ENCODE data around the gene PRSS21.

Gene PRSS21

DNA sequence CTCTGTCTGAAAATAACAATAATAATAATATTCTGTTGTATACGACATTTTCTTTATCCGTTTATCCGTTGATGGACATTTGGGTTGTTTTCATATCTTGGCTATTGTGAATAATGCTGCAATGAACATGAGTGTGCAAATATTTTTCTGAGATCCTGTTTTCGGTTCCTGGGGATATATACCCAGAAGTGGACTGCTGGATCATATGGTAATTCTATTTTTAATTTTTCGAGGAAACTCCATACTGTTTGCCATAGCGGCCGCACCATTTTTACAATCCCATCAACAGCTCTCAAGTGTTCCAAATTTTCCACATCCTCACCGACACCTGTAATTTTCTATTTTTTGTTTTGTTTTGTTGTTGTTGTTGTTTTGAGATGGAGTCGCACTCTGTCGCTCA, 24.1 kb upstream of the PRSS21 start:
- no peak overlapping the region for H3K4me3 ChIP-seq (ENCODE audit: control insufficient read depth, low read depth, low read length)
- DNase-seq (ENCODE audit: low read depth) = no peak
- TF ChIP-seq, protein P1, sequence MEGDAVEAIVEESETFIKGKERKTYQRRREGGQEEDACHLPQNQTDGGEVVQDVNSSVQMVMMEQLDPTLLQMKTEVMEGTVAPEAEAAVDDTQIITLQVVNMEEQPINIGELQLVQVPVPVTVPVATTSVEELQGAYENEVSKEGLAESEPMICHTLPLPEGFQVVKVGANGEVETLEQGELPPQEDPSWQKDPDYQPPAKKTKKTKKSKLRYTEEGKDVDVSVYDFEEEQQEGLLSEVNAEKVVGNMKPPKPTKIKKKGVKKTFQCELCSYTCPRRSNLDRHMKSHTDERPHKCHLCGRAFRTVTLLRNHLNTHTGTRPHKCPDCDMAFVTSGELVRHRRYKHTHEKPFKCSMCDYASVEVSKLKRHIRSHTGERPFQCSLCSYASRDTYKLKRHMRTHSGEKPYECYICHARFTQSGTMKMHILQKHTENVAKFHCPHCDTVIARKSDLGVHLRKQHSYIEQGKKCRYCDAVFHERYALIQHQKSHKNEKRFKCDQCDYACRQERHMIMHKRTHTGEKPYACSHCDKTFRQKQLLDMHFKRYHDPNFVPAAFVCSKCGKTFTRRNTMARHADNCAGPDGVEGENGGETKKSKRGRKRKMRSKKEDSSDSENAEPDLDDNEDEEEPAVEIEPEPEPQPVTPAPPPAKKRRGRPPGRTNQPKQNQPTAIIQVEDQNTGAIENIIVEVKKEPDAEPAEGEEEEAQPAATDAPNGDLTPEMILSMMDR (IDR thresholded peaks at IDR 0.05; ENCODE audit: control insufficient read depth, insufficient read depth, low read depth, low read length, missing control alignments) = no peak

DNA sequence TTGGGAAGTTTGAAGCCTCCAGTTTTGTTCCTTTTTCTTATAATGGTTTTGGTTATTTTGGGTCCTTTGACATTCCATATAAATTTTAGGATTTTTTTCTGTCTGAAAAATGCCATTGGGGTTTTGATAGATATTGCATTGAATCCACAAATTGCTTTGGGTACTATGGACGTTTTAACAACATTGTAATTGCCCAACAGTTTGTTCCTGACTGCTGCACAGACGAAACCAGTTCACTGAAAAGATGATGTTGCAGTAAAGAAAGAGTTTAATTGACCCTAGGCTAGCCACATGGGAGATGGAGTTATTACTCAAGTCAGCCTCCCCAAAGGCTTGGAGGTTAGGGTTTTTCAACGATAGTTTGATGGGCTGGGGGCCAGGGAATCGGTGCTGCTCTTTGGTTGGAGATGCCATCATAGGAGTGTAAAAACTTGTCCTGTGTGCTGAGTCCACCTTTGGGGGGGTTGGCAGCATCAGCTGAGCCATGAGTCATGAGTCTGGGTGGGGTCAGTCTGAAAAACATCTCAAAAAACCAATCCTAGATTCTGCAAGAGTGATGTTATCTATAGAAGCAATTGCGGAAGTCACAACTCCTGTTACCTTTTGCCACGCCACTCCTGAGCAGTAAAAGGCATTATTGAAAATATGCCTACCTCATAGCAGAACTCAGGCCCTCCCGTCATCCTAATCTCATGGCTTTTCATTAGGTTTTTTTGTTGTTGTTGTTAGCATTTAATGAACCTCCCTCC, 21.5 kb upstream of the PRSS21 start:
- TF ChIP-seq, protein P1 (IDR thresholded peaks at IDR 0.05; ENCODE audit: control insufficient read depth, insufficient read depth, low read depth, low read length, missing control alignments) = no peak
- no peak for DNase-seq (ENCODE audit: low read depth)
- H3K4me3 ChIP-seq (ENCODE audit: control insufficient read depth, low read depth, low read length) = no peak overlapping the region

GRCh38 chr16:2798723-2799204, 18.3 kb upstream of the PRSS21 start:
- TF ChIP-seq, protein P1 (IDR thresholded peaks at IDR 0.05; ENCODE audit: control insufficient read depth, insufficient read depth, low read depth, low read length, missing control alignments) = no peak
- H3K4me3 ChIP-seq (ENCODE audit: control insufficient read depth, low read depth, low read length) = no peak overlapping the region
- no peak for DNase-seq (ENCODE audit: low read depth)

- TF ChIP-seq, protein P1 (IDR thresholded peaks at IDR 0.05; ENCODE audit: control insufficient read depth, insufficient read depth, low read depth, low read length, missing control alignments) = no peak
- no peak overlapping the region for H3K4me3 ChIP-seq (ENCODE audit: control insufficient read depth, low read depth, low read length)
- no peak for DNase-seq (ENCODE audit: low read depth)
Measured at GRCh38 chr16:2799205-2799858, 17.7 kb upstream of the PRSS21 start.

- TF ChIP-seq, protein P1 (IDR thresholded peaks at IDR 0.05; ENCODE audit: control insufficient read depth, insufficient read depth, low read depth, low read length, missing control alignments) = no peak
- no peak for DNase-seq (ENCODE audit: low read depth)
- H3K4me3 ChIP-seq (ENCODE audit: control insufficient read depth, low read depth, low read length) = no peak overlapping the region
Measured at GRCh38 chr16:2799859-2800226, 17.2 kb upstream of the PRSS21 start.

DNA sequence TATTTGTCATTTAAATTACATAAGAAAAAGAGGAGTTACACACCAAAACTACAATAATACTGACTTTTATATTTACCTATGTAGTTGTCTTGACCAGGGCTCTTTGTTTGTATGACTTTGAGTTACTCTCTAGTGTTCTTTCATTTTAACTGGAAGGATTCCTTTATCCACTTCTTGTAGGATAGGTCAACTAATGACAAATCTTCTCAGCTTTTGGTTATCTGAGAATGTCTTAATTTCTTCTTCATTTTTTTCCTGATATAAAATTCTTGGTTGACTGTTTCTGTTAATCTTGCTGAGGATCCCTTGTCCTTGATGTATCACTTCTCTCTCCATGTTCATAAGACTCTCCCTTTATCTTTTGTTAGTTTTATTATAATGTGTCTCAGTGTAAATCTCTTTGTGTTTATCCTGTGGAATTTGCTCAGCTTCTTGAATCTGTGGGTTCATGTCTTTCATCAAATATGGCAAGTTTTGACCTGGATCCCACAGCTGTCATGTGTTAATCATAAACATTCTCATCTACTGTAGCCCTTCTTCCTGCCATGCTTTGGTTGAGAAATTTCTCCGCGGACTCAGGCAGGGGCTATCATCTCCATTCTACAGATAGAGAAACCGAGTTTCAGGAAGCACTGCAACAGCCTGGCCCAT, 13.4 kb upstream of the PRSS21 start:
- DNase-seq (ENCODE audit: low read depth) = no peak
- TF ChIP-seq, protein P1 (IDR thresholded peaks at IDR 0.05; ENCODE audit: control insufficient read depth, insufficient read depth, low read depth, low read length, missing control alignments) = no peak
- H3K4me3 ChIP-seq (ENCODE audit: control insufficient read depth, low read depth, low read length) = no peak overlapping the region
